Immature natural killer cell (primary cell): ENCODE measurements around the gene RAD51B. TPM values are rescaled to one million over a fixed set of nuclear protein-coding genes. Genes with fewer than 3 reads are reported as not detected.
"Not testable (repeated sequence)": the region's sequence is repeated elsewhere in the genome, so short reads cannot be mapped to it uniquely, and the experiment has no call there.

ENCODE experiments used
- DNase-seq, 3 donors: peaks; one replicate each; pipeline ENCODE4 v3.0.0; 2022; ENCODE audit warnings: mixed read lengths in 1 of 3
- H3K27ac Mint-ChIP-seq, 6 donors: one replicate each; pipeline ENCODE4 v1.8.0; 2020; ENCODE audit warnings: mixed read lengths in 6 of 6, mild to moderate bottlenecking in 5 of 6, inconsistent platforms in 4 of 6, moderate library complexity in 3 of 6
- H3K27me3 Mint-ChIP-seq, 3 donors: one replicate each; pipeline ENCODE4 v1.8.0; 2020 to 2021; ENCODE audit warnings: low read depth in 3 of 3, mild to moderate bottlenecking in 3 of 3, mixed read lengths in 3 of 3, moderate library complexity in 3 of 3, inconsistent platforms in 1 of 3
- H3K36me3 Mint-ChIP-seq, 3 donors: one replicate each; pipeline ENCODE4 v1.8.0; 2020; ENCODE audit warnings: mixed read lengths in 3 of 3, inconsistent platforms in 2 of 3, mild to moderate bottlenecking in 2 of 3
- H3K4me1 Mint-ChIP-seq, 2 donors: one replicate each; pipeline ENCODE4 v1.8.0; 2020; ENCODE audit warnings: inconsistent platforms in 2 of 2, mild to moderate bottlenecking in 2 of 2, mixed read lengths in 2 of 2, moderate library complexity in 1 of 2
- H3K4me3 Mint-ChIP-seq, 5 donors: one replicate each; pipeline ENCODE4 v1.8.0; 2020; ENCODE audit warnings: mild to moderate bottlenecking in 5 of 5, mixed read lengths in 5 of 5, inconsistent platforms in 3 of 5, moderate library complexity in 3 of 5
- H3K9me3 Mint-ChIP-seq, 6 donors: one replicate each; pipeline ENCODE4 v1.8.0; 2020; ENCODE audit warnings: mild to moderate bottlenecking in 6 of 6, mixed read lengths in 6 of 6, inconsistent platforms in 4 of 6, moderate library complexity in 3 of 6
- polyA plus RNA-seq, 3 donors: library from polyadenylated mRNA; unstranded; fragments of 300-500 nt; fragmentation: Illumina TruSeq; gene quantifications; one replicate each; pipeline ENCODE4 v1.2.3, GENCODE V29; 2021

Gene RAD51B
- polyA plus RNA-seq, 3 donors from 2014 or later: 17.6 to 20.8 (median 17.7) TPM

DNA sequence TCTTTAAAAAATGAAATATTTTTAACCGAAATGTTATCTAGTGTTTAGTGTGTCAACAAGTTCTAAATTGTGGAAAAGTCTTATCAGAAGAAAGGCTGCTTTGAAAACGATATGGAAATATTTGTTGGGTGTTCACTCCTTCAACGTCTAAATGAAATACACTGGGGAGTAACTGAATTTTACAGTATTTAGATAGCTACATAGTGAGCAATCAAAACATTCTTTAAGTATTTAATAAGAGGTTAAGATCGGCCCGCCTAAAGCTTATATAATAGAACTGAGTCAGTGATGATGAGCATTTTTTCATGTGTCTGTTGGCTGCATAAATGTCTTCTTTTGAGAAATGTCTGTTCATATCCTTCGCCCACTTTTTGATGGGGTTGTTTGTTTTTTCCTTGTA, 228.3 kb downstream of the RAD51B start:
- Mint-ChIP-seq H3K27me3 (no peaks in the 10 kb centered on the region), H3K4me3 (no peak overlapping the region), H3K27ac (no peak overlapping the region), H3K4me1 (no peaks in the 10 kb centered on the region), H3K36me3 (peaks cover 2 to 13% (median 3%) of the 10 kb centered on the region in 3 donors), H3K9me3 (peaks cover 0 to 2% (median 0%) of the 10 kb centered on the region in 6 donors)
- DNase-seq: no peak

DNA sequence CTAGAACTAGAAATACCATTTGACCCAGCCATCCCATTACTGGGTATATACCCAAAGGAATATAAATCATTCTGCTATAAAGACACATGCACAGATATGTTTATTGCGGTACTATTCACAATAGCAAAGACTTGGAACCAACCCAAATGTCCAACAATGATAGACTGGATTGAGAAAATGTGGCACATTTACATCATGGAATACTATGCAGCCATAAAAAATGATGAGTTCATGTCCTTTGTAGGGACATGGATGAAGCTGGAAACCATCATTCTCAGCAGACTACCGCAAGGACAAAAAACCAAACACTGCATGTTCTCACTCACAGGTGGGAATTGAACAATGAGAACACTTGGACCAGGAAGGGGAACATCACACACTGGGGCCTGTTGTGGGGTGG, 229.2 kb downstream of the RAD51B start:
- peaks cover 3 to 13% (median 3%) of the 10 kb centered on the region in 3 donors for H3K36me3 Mint-ChIP-seq

DNA sequence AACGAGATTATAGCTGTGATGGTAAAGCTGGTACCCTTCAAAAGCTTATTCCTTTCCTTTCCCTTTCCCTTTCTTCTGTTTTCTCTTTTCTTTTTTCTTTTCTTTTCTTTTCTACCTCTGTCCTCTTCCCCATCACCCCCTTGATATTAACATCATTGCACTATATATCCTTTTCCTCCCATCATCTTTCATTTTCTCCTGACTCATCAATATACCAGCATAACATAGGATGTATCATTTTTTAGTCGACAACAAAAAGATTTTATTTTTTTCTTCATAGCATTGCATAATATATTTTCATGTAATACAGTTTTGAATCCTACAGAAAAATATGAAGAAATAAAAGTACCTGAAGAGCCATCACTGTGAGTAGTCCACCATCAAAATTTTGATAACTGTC, 230.6 kb downstream of the RAD51B start:
- peaks cover 0 to 2% (median 0%) of the 10 kb centered on the region in 6 donors for H3K9me3 Mint-ChIP-seq
- no peak for DNase-seq
- no peak overlapping the region for H3K27ac Mint-ChIP-seq
- peaks cover 3 to 13% (median 3%) of the 10 kb centered on the region in 3 donors for H3K36me3 Mint-ChIP-seq
- H3K4me1 Mint-ChIP-seq: no peaks in the 10 kb centered on the region
- no peak overlapping the region for H3K4me3 Mint-ChIP-seq
- peaks cover 0 to 3% (median 0%) of the 10 kb centered on the region in 3 donors for H3K27me3 Mint-ChIP-seq

More for the DNA sequence above, 229.2 kb downstream of the RAD51B start:
- not testable (repeated sequence) for DNase-seq, H3K4me3 Mint-ChIP-seq, H3K4me1 Mint-ChIP-seq, H3K27me3 Mint-ChIP-seq, H3K9me3 Mint-ChIP-seq, H3K27ac Mint-ChIP-seq

DNA sequence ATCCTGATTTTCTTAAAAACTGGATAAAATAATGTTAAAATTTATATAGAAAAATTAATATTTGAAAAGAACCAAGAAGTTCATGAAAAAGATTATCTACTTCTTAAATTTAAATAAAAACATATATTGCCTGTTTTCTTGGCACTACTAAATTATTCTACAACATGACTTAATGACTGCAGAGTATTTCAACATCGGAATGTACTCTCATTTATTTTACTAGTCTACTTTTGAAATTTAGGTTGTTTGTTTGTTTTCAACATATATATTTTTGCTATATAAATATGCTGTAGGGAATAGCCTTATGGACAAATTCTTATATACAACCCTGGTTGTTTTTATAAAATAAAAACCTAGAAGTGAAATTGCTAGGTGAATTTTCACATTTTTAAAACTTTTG, 231.6 kb downstream of the RAD51B start:
- Mint-ChIP-seq H3K4me3 (no peak overlapping the region), H3K9me3 (peaks cover 0 to 2% (median 0%) of the 10 kb centered on the region in 6 donors)

GRCh38 chr14:68060198-68060597, 240.6 kb downstream of the RAD51B start:
- no peak overlapping the region for H3K4me3 Mint-ChIP-seq
- peaks cover 7 to 14% (median 11%) of the 10 kb centered on the region in 3 donors for H3K36me3 Mint-ChIP-seq
- DNase-seq: no peak
- no peaks in the 10 kb centered on the region for H3K4me1 Mint-ChIP-seq
- H3K27ac Mint-ChIP-seq: no peak overlapping the region
- peaks cover 2 to 14% (median 13%) of the 10 kb centered on the region in 6 donors for H3K9me3 Mint-ChIP-seq
- H3K27me3 Mint-ChIP-seq: peaks cover 0 to 2% (median 2%) of the 10 kb centered on the region in 3 donors

More for the DNA sequence above, 231.6 kb downstream of the RAD51B start:
- Mint-ChIP-seq H3K36me3 (peaks cover 3 to 13% (median 3%) of the 10 kb centered on the region in 3 donors), H3K27ac (no peak overlapping the region), H3K4me1 (no peaks in the 10 kb centered on the region), H3K27me3 (peaks cover 0 to 3% (median 0%) of the 10 kb centered on the region in 3 donors)
- no peak for DNase-seq

GRCh38 chr14:68062651-68063050, 243.1 kb downstream of the RAD51B start:
- H3K36me3 Mint-ChIP-seq: peaks cover 7 to 14% (median 11%) of the 10 kb centered on the region in 3 donors
- H3K27me3 Mint-ChIP-seq: peaks cover 0 to 2% (median 2%) of the 10 kb centered on the region in 3 donors
- no peak overlapping the region for H3K27ac Mint-ChIP-seq
- H3K4me3 Mint-ChIP-seq: no peak overlapping the region
- peaks cover 2 to 14% (median 13%) of the 10 kb centered on the region in 6 donors for H3K9me3 Mint-ChIP-seq
- no peak for DNase-seq
- H3K4me1 Mint-ChIP-seq: no peaks in the 10 kb centered on the region

DNA sequence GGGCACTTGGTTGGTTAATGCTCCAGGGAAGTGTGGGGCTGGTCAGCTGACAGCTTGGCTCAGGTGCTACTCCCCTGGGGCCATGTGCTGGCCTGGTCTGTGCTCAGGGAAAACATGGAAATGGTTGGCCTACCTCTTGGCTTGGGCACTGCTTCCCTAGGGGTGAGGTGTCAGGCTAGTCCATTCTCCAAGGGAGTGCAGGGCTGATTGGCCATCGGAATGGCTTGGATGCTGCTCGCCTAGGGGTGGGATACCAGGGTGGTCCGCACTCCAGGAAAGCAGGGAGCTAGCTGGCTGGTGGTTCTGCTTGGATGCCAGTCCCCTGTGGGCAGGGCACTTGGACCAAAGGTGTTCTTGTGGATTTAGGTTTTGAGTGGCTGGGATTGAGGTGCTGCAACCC, 245.7 kb downstream of the RAD51B start:
- Mint-ChIP-seq H3K27ac (no peak overlapping the region), H3K4me3 (no peak overlapping the region), H3K27me3 (peaks cover 0 to 2% (median 2%) of the 10 kb centered on the region in 3 donors), H3K4me1 (no peaks in the 10 kb centered on the region), H3K9me3 (peaks cover 2 to 19% (median 14%) of the 10 kb centered on the region in 6 donors), H3K36me3 (peaks cover 11 to 14% (median 12%) of the 10 kb centered on the region in 3 donors)
- no peak for DNase-seq

DNA sequence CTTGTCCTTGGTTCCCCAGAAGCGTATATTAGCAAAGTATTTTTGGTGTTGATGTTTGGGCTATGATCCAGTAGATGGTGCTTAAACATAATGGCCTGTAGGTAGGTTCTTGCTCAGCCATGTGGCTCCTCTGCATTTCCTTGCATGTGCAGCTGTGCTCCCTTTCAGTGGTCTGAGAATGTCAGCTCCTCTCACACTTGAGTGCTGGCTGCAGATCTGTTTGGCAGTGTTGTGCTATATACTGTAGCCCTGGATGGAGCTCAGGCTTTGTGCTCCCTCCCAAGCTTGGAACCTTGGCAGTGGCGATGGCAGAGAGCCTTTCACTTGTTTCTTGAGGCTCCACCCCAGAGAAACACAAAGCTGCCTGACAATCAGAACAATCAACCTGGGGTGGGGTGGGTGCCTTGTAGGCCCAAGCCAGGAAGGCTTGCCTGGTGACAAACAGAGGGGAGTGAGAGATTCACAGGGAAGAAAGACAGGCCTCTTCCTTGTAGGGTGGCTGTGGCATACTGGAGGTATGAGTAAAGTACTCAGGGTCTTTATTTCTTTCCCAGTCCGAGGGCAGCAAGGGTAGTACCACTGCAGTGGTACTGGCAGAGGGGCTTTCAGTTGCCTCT, 255.3 kb downstream of the RAD51B start:
- peaks cover 9 to 16% (median 13%) of the 10 kb centered on the region in 6 donors for H3K9me3 Mint-ChIP-seq
- peaks cover 0 to 4% (median 0%) of the 10 kb centered on the region in 3 donors for H3K27me3 Mint-ChIP-seq
- no peak for DNase-seq
- no peak overlapping the region for H3K27ac Mint-ChIP-seq
- H3K4me1 Mint-ChIP-seq: no peaks in the 10 kb centered on the region
- no peak overlapping the region for H3K4me3 Mint-ChIP-seq
- H3K36me3 Mint-ChIP-seq: peaks cover 5 to 14% (median 9%) of the 10 kb centered on the region in 3 donors

DNA sequence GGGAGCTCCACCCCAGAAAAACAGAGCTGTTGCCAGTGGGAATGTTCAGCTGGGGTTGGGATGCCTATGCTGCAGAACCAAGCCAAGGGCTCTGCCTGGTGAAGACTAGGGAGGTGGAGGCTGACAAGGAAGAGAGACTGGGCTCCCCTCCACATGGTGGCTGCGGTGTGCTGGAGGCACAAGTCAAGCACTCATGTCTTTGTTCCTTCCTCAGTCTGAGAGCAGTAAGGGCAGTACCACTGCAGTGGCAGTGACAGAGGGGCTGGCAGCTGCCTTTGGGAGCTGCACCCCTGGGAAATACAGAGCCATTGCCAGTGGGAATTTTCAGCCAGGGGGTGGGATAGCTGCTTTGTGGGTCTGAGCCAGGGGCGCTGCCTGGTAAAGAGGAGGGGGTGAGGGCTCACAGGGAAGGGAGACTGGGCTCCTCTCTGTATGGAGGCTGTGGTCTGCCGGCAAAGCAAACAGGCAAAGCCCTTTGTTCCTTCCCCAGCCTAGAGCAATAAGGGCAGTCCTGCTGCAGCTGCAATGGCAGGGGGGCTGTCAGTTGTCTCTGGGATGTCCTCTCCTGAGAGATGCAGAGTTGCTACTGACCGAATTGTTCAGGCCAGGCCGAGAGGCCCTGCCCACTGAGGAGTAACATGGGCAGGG, 255.9 kb downstream of the RAD51B start:
- Mint-ChIP-seq H3K27ac (no peak overlapping the region), H3K4me1 (no peaks in the 10 kb centered on the region), H3K36me3 (peaks cover 5 to 10% (median 9%) of the 10 kb centered on the region in 3 donors), H3K9me3 (peaks cover 5 to 14% (median 11%) of the 10 kb centered on the region in 6 donors), H3K27me3 (peaks cover 0 to 4% (median 0%) of the 10 kb centered on the region in 3 donors), H3K4me3 (no peak overlapping the region)
- no peak for DNase-seq

DNA sequence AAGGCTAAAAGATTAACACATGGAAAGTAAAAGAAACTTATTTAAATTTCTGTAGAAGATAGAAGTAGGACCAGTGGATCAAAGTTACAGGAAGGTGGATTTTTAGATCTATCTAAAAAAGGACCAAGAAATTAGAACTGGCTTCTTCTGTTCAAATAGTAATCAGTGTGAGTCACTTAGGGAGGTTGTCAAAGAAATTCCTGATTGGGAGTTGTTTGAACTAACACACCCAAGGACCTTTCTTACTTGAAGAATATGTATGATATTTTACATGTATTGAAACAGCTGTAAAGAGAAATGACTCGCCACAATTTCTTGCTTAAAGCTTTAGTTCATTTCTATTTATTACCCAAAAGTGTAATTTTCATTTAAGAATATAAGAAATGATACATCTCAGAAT, 256.9 kb downstream of the RAD51B start:
- Mint-ChIP-seq H3K27ac (no peak overlapping the region), H3K4me3 (no peak overlapping the region), H3K27me3 (peaks cover 0 to 4% (median 0%) of the 10 kb centered on the region in 3 donors), H3K36me3 (peaks cover 5 to 10% (median 9%) of the 10 kb centered on the region in 3 donors), H3K9me3 (peaks cover 5 to 14% (median 10%) of the 10 kb centered on the region in 6 donors), H3K4me1 (no peaks in the 10 kb centered on the region)
- DNase-seq: no peak

DNA sequence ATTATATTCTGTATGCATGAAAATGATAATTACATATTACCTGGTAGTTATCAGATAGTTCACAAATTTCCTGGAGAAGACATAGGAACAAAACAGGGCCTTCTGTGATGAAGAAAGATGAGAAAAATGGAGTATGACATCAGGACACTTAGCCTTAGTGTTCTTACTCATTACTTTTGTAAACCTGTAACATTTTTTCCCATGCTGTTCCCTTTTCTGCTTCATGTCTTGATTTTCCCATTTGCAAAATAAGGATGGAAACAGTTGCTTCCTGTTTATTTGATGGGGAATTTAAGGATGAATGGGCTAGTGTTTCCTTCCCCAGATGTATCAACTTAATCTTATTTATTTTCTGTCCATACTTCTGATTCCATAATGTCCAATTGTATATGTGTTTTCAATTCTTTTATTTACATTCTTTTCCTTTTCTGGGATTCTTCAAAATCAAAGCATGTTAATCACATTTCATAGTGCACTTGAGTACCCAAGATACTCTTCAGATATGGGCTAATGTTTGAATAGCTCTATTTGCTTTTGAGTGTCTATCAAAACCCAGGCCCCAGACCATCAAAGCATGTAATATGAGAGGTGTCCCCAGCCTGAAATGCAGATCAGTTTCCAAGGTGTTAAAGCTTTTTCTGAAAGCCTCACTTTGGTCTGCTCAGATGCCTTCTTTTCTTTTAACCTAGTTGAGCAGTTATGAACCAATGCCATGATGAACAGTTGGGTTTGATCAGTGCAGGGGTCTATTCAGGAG, 260.5 kb downstream of the RAD51B start:
- H3K4me3 Mint-ChIP-seq: no peak overlapping the region
- no peak for DNase-seq
- H3K36me3 Mint-ChIP-seq: no peaks in the 10 kb centered on the region
- H3K27ac Mint-ChIP-seq: no peak overlapping the region
- H3K4me1 Mint-ChIP-seq: no peaks in the 10 kb centered on the region
- no peaks in the 10 kb centered on the region for H3K9me3 Mint-ChIP-seq
- no peaks in the 10 kb centered on the region for H3K27me3 Mint-ChIP-seq

- H3K4me3 Mint-ChIP-seq: no peak overlapping the region
- DNase-seq: no peak
- no peaks in the 10 kb centered on the region for H3K4me1 Mint-ChIP-seq
- no peaks in the 10 kb centered on the region for H3K27me3 Mint-ChIP-seq
- no peaks in the 10 kb centered on the region for H3K9me3 Mint-ChIP-seq
- H3K27ac Mint-ChIP-seq: no peak overlapping the region
- no peaks in the 10 kb centered on the region for H3K36me3 Mint-ChIP-seq
These were observed 261.9 kb downstream of the RAD51B start for GRCh38 chr14:68081489-68081888.

GRCh38 chr14:68082698-68083291, 263.2 kb downstream of the RAD51B start:
- Mint-ChIP-seq H3K9me3 (no peaks in the 10 kb centered on the region), H3K27ac (no peak overlapping the region), H3K27me3 (no peaks in the 10 kb centered on the region), H3K4me3 (no peak overlapping the region), H3K4me1 (no peaks in the 10 kb centered on the region), H3K36me3 (no peaks in the 10 kb centered on the region)
- DNase-seq: no peak
